ENCODE measurements around the gene FHIP1A. TPM values are rescaled to one million over a fixed set of nuclear protein-coding genes. Genes with fewer than 3 reads are reported as not detected.

Gene FHIP1A
- total and polyA plus RNA-seq, 12 donors = 0.27 to 8.0 (median 3.0) TPM

DNA sequence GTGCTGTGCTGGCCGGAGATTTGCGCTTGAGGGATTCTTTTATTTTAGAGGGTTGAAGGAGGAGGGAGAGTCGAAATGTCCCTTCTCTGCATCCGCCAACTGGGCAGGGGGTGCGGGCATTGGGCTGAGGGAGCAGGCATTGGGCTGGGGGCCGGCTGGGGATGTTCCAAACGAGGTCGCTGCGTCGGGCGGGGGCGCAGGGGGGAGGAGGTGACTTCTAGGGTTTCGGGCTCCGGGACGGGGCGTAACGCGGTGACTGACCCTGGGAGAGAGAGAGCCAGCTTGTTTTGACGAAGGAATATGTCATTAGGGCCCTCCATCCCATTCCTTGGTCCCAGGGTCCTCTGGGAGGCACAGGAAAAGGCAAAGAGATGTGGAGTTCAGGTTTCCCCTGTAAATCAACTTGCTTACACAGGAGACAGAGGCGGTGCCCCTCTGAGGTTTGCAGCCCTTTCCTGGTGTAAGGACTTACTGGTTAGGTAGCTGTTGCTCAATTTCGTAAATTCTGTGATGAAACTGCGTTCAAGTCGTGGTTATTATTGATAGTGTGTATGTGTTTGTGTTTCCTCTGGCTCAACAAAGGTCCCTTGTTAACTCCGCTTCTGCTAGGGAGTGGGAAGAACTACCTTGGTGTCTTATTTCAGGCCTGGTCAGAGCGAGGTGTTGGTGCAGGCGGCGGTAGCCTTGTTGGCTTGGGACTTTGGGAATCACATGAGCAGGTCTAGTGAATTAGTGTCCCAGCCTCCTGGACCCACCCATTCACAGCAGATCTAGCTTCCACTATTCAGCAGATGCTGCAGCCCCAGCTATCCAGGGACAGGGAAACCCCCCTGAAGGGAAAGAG lies 716 bp downstream of the FHIP1A start:
- intact Hi-C loops (cut with DNase I) = no loop called here
- Histone ChIP-seq H3K36me3 (replicated peaks in 1 of 2) (no peaks in the 10 kb centered on the region), H3K27me3 (no peaks in the 10 kb centered on the region), H3K4me3 (peak overlapping the region in 3 of 4 donors; percentile 18 to 54 (median 40)), H3K27ac (peak overlapping the region in 3 of 5 donors; percentile 54 to 80 (median 78)), H3K4me1 (replicated peaks in 1 of 2) (peaks cover 7 to 9% of the 10 kb centered on the region in 2 donors), H3K9me3 (replicated peaks in 1 of 3) (no peaks in the 10 kb centered on the region)
- TF ChIP-seq, protein P1, sequence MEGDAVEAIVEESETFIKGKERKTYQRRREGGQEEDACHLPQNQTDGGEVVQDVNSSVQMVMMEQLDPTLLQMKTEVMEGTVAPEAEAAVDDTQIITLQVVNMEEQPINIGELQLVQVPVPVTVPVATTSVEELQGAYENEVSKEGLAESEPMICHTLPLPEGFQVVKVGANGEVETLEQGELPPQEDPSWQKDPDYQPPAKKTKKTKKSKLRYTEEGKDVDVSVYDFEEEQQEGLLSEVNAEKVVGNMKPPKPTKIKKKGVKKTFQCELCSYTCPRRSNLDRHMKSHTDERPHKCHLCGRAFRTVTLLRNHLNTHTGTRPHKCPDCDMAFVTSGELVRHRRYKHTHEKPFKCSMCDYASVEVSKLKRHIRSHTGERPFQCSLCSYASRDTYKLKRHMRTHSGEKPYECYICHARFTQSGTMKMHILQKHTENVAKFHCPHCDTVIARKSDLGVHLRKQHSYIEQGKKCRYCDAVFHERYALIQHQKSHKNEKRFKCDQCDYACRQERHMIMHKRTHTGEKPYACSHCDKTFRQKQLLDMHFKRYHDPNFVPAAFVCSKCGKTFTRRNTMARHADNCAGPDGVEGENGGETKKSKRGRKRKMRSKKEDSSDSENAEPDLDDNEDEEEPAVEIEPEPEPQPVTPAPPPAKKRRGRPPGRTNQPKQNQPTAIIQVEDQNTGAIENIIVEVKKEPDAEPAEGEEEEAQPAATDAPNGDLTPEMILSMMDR (IDR thresholded peaks at IDR 0.05) = no peak
- TF ChIP-seq POLR2A (IDR thresholded peaks at IDR 0.05) = no peak
- 11 to 22% (median 14%) methylated on average over 19 to 27 of the region's 27 CpGs for WGBS, 4 donors
- DNase-seq = peak; percentile 18 to 57 (median 34)

DNA sequence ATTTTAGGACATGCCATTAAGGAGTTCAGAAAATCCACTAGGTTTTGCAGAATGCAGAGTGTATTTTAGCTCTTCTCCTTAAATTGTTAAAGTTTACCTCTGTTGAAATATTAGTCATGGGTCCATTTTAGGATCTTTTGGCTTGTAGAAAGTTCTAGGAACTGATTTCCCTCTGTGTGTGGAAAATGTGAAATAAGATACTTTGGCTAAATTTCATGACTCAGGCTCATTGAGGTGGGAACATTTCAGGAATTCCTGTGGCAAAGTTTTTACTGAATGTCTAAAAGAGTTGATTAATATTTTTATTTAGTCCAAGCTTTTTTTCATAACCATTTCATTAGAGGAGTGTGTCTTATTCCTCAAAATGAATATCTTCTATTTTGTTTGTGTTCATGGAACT lies 7.0 kb downstream of the FHIP1A start:
- DNase-seq = no peak
- intact Hi-C loops (cut with DNase I) = no loop called here
- peaks cover 0 to 4% of the 10 kb centered on the region in 2 donors for H3K4me1 ChIP-seq (replicated peaks in 1 of 2)
- H3K9me3 ChIP-seq (replicated peaks in 1 of 3) = no peaks in the 10 kb centered on the region
- no peaks in the 10 kb centered on the region for H3K36me3 ChIP-seq (replicated peaks in 1 of 2)
- no peak for TF ChIP-seq POLR2A (IDR thresholded peaks at IDR 0.05)
- TF ChIP-seq, protein P1 (IDR thresholded peaks at IDR 0.05) = no peak
- no peak overlapping the region for H3K4me3 ChIP-seq
- H3K27me3 ChIP-seq = no peaks in the 10 kb centered on the region
- no peak overlapping the region for H3K27ac ChIP-seq

DNA sequence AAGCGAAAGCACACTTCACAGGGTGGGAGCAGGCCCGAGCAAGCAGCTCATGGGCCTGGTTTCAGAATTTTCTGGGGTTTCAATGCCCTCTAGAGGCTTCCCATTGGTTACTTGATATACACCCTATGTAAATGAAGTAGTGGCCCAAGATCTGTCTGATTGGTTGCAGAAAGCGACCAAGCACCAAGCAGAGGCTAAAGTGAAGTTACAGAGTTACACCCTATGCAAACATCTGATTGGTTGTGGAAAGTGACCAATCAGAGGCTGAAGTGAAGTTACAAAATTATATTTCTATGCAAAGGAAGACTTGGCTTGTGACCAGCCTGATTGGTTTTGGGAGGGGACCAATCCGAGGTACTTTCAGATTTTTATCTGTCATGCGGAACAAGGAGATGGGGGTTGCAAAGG lies 8.2 kb downstream of the FHIP1A start:
- no peak for DNase-seq
- TF ChIP-seq, protein P1 (IDR thresholded peaks at IDR 0.05) = no peak
- no peak for TF ChIP-seq POLR2A (IDR thresholded peaks at IDR 0.05)
- WGBS, 4 donors = 91 to 97% (median 94%) methylated on average over 5 of the region's 5 CpGs
- Histone ChIP-seq H3K4me1 (replicated peaks in 1 of 2) (peaks cover 0 to 4% of the 10 kb centered on the region in 2 donors), H3K4me3 (no peak overlapping the region), H3K9me3 (replicated peaks in 1 of 3) (no peaks in the 10 kb centered on the region), H3K27ac (no peak overlapping the region), H3K27me3 (no peaks in the 10 kb centered on the region), H3K36me3 (replicated peaks in 1 of 2) (no peaks in the 10 kb centered on the region)
- intact Hi-C loops (cut with DNase I) = no loop called here

DNA sequence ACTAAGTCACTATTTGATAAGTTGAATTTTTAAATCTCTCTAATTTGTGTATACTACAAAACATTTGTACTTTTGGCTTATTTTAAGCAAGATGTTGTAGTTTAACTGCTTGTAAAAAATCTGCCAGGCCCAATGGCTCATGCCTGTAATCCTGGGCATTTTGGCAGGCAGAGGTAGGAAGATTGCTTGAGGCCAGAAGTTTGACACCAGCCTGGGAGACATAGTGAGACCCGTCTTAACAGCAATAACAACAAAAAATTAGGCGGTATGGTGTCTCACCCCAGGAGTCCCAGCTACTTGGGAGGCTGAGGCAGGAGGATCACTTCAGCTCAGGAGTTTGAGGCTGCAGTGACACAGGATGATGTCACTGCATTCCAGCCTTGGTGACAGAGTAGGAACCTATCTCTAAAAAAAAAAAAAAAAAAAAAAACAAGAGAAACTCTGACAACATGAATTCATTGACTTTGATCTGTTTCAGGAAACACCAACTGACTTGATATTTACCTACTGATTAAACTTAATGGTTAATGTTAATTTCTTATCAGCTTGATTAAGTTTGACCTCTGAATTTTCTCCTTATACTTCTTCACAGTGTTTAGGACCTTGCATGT lies 8.9 kb downstream of the FHIP1A start:
- 86 to 100% (median 93%) methylated on average over 2 of the region's 2 CpGs for WGBS, 4 donors
- TF ChIP-seq, protein P1 (IDR thresholded peaks at IDR 0.05) = no peak
- no peak for TF ChIP-seq POLR2A (IDR thresholded peaks at IDR 0.05)
- Histone ChIP-seq H3K9me3 (replicated peaks in 1 of 3) (no peaks in the 10 kb centered on the region), H3K4me3 (no peak overlapping the region), H3K4me1 (replicated peaks in 1 of 2) (peaks cover 0 to 4% of the 10 kb centered on the region in 2 donors), H3K36me3 (replicated peaks in 1 of 2) (no peaks in the 10 kb centered on the region), H3K27ac (no peak overlapping the region), H3K27me3 (no peaks in the 10 kb centered on the region)
- intact Hi-C loops (cut with DNase I) = no loop called here
- DNase-seq = peak in 2 of 7 donors; percentile 10 to 17

Data from adrenal gland (tissue), 12 donors.